ACHN (cell line): ENCODE data around the gene DNM3.
A peak's percentile ranks its signal among the peaks of the same experiment; 100 is the strongest.

Experiments used
- DNase-seq: peaks from one replicate; pipeline ENCODE4 v3.0.0-alpha.2; 2015
- in situ Hi-C: cut with HindIII; loops from 2 replicates; pipeline ENCODE4 v1.10.0; 2017; ENCODE audit warnings: low sequenced_read_pairs, low pct_ligation_motif_present, low pct_unique_long_range_greater_than_20kb

DNM3 gene

GRCh38 chr1:172165403-172165802, 324.1 kb downstream of the DNM3 start:
- DNase-seq = no peak
- in situ Hi-C loops = no loop called here

- in situ Hi-C loops = no loop called here
- DNase-seq = peak; percentile 5
Observed at GRCh38 chr1:172167796-172168596, 326.7 kb downstream of the DNM3 start.

GRCh38 chr1:172168597-172168872, 327.2 kb downstream of the DNM3 start:
- DNase-seq = no peak
- in situ Hi-C loops = no loop called here

GRCh38 chr1:172169836-172170235, 328.5 kb downstream of the DNM3 start:
- no peak for DNase-seq
- in situ Hi-C loops = no loop called here

- in situ Hi-C loops = no loop called here
- no peak for DNase-seq
Observed at GRCh38 chr1:172172352-172172831, 331.1 kb downstream of the DNM3 start.

GRCh38 chr1:172176206-172176605, 334.9 kb downstream of the DNM3 start:
- DNase-seq = no peak
- in situ Hi-C loops = no loop called here

- no peak for DNase-seq
- in situ Hi-C loops = no loop called here
Observed at GRCh38 chr1:172177849-172178248, 336.6 kb downstream of the DNM3 start.

- in situ Hi-C loops = no loop called here
- DNase-seq = no peak
Observed at GRCh38 chr1:172178886-172179285, 337.6 kb downstream of the DNM3 start.

GRCh38 chr1:172179918-172180317, 338.6 kb downstream of the DNM3 start:
- in situ Hi-C loops = no loop called here
- DNase-seq = no peak

GRCh38 chr1:172180501-172181285, 339.4 kb downstream of the DNM3 start:
- in situ Hi-C loops = no loop called here
- no peak for DNase-seq

GRCh38 chr1:172184506-172185191, 343.4 kb downstream of the DNM3 start:
- no peak for DNase-seq
- in situ Hi-C loops = no loop called here

GRCh38 chr1:172185211-172185610, 343.9 kb downstream of the DNM3 start:
- in situ Hi-C loops = no loop called here
- no peak for DNase-seq

- in situ Hi-C loops = no loop called here
- no peak for DNase-seq
Observed at GRCh38 chr1:172185996-172186395, 344.7 kb downstream of the DNM3 start.

- in situ Hi-C loops = no loop called here
- no peak for DNase-seq
Observed at GRCh38 chr1:172201572-172201971, 360.3 kb downstream of the DNM3 start.

- in situ Hi-C loops = no loop called here
- DNase-seq = no peak
Observed at GRCh38 chr1:172203135-172203823, 362.0 kb downstream of the DNM3 start.

- no peak for DNase-seq
- in situ Hi-C loops = no loop called here
Observed at GRCh38 chr1:172203902-172204301, 362.6 kb downstream of the DNM3 start.

GRCh38 chr1:172206256-172206655, 365.0 kb downstream of the DNM3 start:
- in situ Hi-C loops = no loop called here
- no peak for DNase-seq

- no peak for DNase-seq
- in situ Hi-C loops = no loop called here
Observed at GRCh38 chr1:172208635-172209034, 367.3 kb downstream of the DNM3 start.

- DNase-seq = no peak
- in situ Hi-C loops = no loop called here
Observed at GRCh38 chr1:172211221-172211620, 369.9 kb downstream of the DNM3 start.
